WTC11 (cell line): ENCODE measurements around the gene AUP1. TPM values are rescaled to one million over a fixed set of nuclear protein-coding genes. Genes with fewer than 3 reads are reported as not detected.

Source experiments
- ATAC-seq: fragments of 200-7000 bp; cut with Tn5 transposase; 2 replicates; pipeline ENCODE4 v1.10.0; 2021; ENCODE audit warnings: mild to moderate bottlenecking, moderate library complexity
- CTCF ChIA-PET: fragments of 300-600 bp; sonication (Branson Sonifier 250); formaldehyde crosslinking; loops from one replicate; lab custom pipeline; 2021; ENCODE audit warnings: antibody characterized with exemption; lab: Charles Lee
- POLR2A ChIA-PET: fragments of 350-600 bp; sonication (Branson Sonifier 250); formaldehyde crosslinking; loops from one replicate; lab custom pipeline; 2021; ENCODE audit warnings: antibody characterized with exemption; lab: Charles Lee
- DNase-seq: peaks from one replicate; pipeline ENCODE4 v3.0.0; 2021; ENCODE audit warnings: low spot score
- H3K27ac Mint-ChIP-seq: 2 replicates; pipeline ENCODE4 v1.8.0; 2021; ENCODE audit warnings: mixed read lengths
- H3K27me3 Mint-ChIP-seq: 2 replicates; pipeline ENCODE4 v1.8.0; 2021; ENCODE audit warnings: low read depth, mild to moderate bottlenecking, moderate library complexity, mixed read lengths
- H3K36me3 Mint-ChIP-seq: 2 replicates; pipeline ENCODE4 v1.8.0; 2021; ENCODE audit warnings: mixed read lengths
- H3K4me1 Mint-ChIP-seq: 2 replicates; pipeline ENCODE4 v1.8.0; 2022; ENCODE audit warnings: mixed read lengths
- H3K4me3 Mint-ChIP-seq: 2 replicates; pipeline ENCODE4 v1.8.0; 2021; ENCODE audit warnings: mild to moderate bottlenecking, moderate library complexity, mixed read lengths
- H3K9me3 Mint-ChIP-seq: 2 replicates; pipeline ENCODE4 v1.8.0; 2021; ENCODE audit warnings: mixed read lengths
- ATF2 ChIP-seq: sonication (generic); formaldehyde crosslinking; IDR thresholded peaks from 2 replicates; pipeline ENCODE4 v1.8.1; 2022; ENCODE audit warnings: low read depth, missing genetic modification reagents, borderline replicate concordance
- ATF6 ChIP-seq: sonication (generic); formaldehyde crosslinking; IDR thresholded peaks from 2 replicates; pipeline ENCODE4 v1.8.1; 2023; ENCODE audit warnings: mild to moderate bottlenecking, missing genetic modification reagents
- CDX4 ChIP-seq: fragments of 250-450 bp; sonication (Bioruptor Pico); IDR thresholded peaks from 2 replicates; pipeline ENCODE4 v1.9.0; 2021; ENCODE audit warnings: moderate library complexity, mild to moderate bottlenecking, inconsistent platforms, borderline replicate concordance
- E2F4 ChIP-seq: sonication (generic); formaldehyde crosslinking; IDR thresholded peaks from 2 replicates; pipeline ENCODE4 v1.8.1; 2022; ENCODE audit warnings: low read depth, mild to moderate bottlenecking, moderate library complexity, missing genetic modification reagents, borderline replicate concordance
- ELF4 ChIP-seq: sonication (generic); formaldehyde crosslinking; IDR thresholded peaks from 2 replicates; pipeline ENCODE4 v1.8.1; 2022; ENCODE audit warnings: low read depth, mild to moderate bottlenecking, moderate library complexity, missing genetic modification reagents
- HMGXB4 ChIP-seq: sonication (generic); formaldehyde crosslinking; IDR thresholded peaks from 2 replicates; pipeline ENCODE4 v1.8.1; 2023; ENCODE audit warnings: mild to moderate bottlenecking, moderate library complexity, missing genetic modification reagents
- KAT7 ChIP-seq: sonication (generic); formaldehyde crosslinking; IDR thresholded peaks from 2 replicates; pipeline ENCODE4 v1.8.1; 2023; ENCODE audit warnings: missing genetic modification reagents, mild to moderate bottlenecking, borderline replicate concordance
- MXD4 ChIP-seq: fragments of 250-450 bp; sonication (Bioruptor Pico); IDR thresholded peaks from 2 replicates; pipeline ENCODE4 v1.8.0; 2021; ENCODE audit warnings: mild to moderate bottlenecking, moderate library complexity, borderline replicate concordance
- MYBL2 ChIP-seq: sonication (generic); formaldehyde crosslinking; IDR thresholded peaks from 2 replicates; pipeline ENCODE4 v1.8.1; 2023; ENCODE audit warnings: mild to moderate bottlenecking, moderate library complexity, missing genetic modification reagents
- OVOL2 ChIP-seq: fragments of 250-450 bp; sonication (Bioruptor Pico); IDR thresholded peaks from 2 replicates; pipeline ENCODE4 v1.9.0; 2021; ENCODE audit warnings: mild to moderate bottlenecking, borderline replicate concordance
- PRDM15 ChIP-seq: sonication (generic); formaldehyde crosslinking; IDR thresholded peaks from 2 replicates; pipeline ENCODE4 v1.8.0; 2022; ENCODE audit warnings: missing genetic modification reagents
- PREB ChIP-seq: sonication (generic); formaldehyde crosslinking; IDR thresholded peaks from 2 replicates; pipeline ENCODE4 v1.8.1; 2022; ENCODE audit warnings: mild to moderate bottlenecking, missing genetic modification reagents, moderate library complexity, borderline replicate concordance
- ZMAT4 ChIP-seq: fragments of 250-450 bp; sonication (Bioruptor Pico); IDR thresholded peaks from 2 replicates; pipeline ENCODE4 v1.9.0; 2021; ENCODE audit warnings: mild to moderate bottlenecking
- ZNF138 ChIP-seq: sonication (generic); formaldehyde crosslinking; conservative IDR thresholded peaks from 2 replicates; pipeline ENCODE4 v1.8.1; 2022; ENCODE audit warnings: mild to moderate bottlenecking, moderate library complexity, missing genetic modification reagents
- ZNF232 ChIP-seq: sonication (generic); formaldehyde crosslinking; IDR thresholded peaks from 2 replicates; pipeline ENCODE4 v1.8.0; 2022; ENCODE audit warnings: mild to moderate bottlenecking, missing genetic modification reagents
- ZNF396 ChIP-seq: fragments of 250-450 bp; sonication (Bioruptor Pico); IDR thresholded peaks from 2 replicates; pipeline ENCODE4 v1.8.0; 2021; ENCODE audit warnings: mild to moderate bottlenecking, moderate library complexity, borderline replicate concordance
- ZNF416 ChIP-seq: fragments of 250-450 bp; sonication (Bioruptor Pico); IDR thresholded peaks from 2 replicates; pipeline ENCODE4 v1.9.0; 2021; ENCODE audit warnings: mild to moderate bottlenecking, inconsistent platforms
- ZNF512 ChIP-seq: sonication (generic); formaldehyde crosslinking; IDR thresholded peaks from 2 replicates; pipeline ENCODE4 v1.8.1; 2022; ENCODE audit warnings: missing genetic modification reagents, borderline replicate concordance
- ZSCAN18 ChIP-seq: fragments of 250-450 bp; sonication (Bioruptor Pico); IDR thresholded peaks from 2 replicates; pipeline ENCODE4 v2.1.2; 2022; ENCODE audit warnings: mild to moderate bottlenecking, moderate library complexity
- total RNA-seq: library from RNA; stranded (reverse); gene quantifications from 3 replicates; pipeline ENCODE4 v1.2.3, GENCODE V29; 2021

Gene AUP1
- total RNA-seq, 1 experiment from 2014 or later: 84.9 TPM

- TF ChIP-seq PRDM15 (CRISPR knock-in tag): no peak
- no peak for TF ChIP-seq ZMAT4 (CRISPR knock-in tag)
- TF ChIP-seq ZNF512 (CRISPR knock-in tag): no peak
- TF ChIP-seq ELF4 (CRISPR knock-in tag): no peak
- no peak for TF ChIP-seq ATF6 (CRISPR knock-in tag)
- no peak for TF ChIP-seq HMGXB4 (CRISPR knock-in tag)
- no peak for TF ChIP-seq PREB (CRISPR knock-in tag)
- no peak for TF ChIP-seq KAT7
Measured at GRCh38 chr2:74566076-74566753, 36.7 kb upstream of the AUP1 start (continued).

GRCh38 chr2:74564222-74564621 is 34.7 kb upstream of the AUP1 start:
- Mint-ChIP-seq H3K27ac (no peak overlapping the region), H3K4me3 (no peak overlapping the region), H3K9me3 (no peaks in the 10 kb centered on the region), H3K36me3 (no peaks in the 10 kb centered on the region), H3K27me3 (peaks cover 53% of the 10 kb centered on the region), H3K4me1 (peaks cover 13% of the 10 kb centered on the region)
- DNase-seq (no peak), ATAC-seq (no peak)
- ChIA-PET CTCF (no interaction called here), POLR2A (no interaction called here)
- TF ChIP-seq ATF2: no peak
- TF ChIP-seq E2F4 (CRISPR knock-in tag): no peak
- TF ChIP-seq ZNF232 (CRISPR knock-in tag): no peak
- TF ChIP-seq ZNF416 (CRISPR knock-in tag): no peak
- TF ChIP-seq OVOL2 (CRISPR knock-in tag): no peak
- no peak for TF ChIP-seq CDX4 (CRISPR knock-in tag)
- no peak for TF ChIP-seq ZSCAN18 (CRISPR knock-in tag)
- no peak for TF ChIP-seq KAT7
- TF ChIP-seq MYBL2 (CRISPR knock-in tag): no peak
- TF ChIP-seq ZNF396 (CRISPR knock-in tag): no peak
- TF ChIP-seq ZNF138: no peak
- no peak for TF ChIP-seq MXD4 (CRISPR knock-in tag)
